ENCODE results near the gene STUB1. TPM values are rescaled to one million over a fixed set of nuclear protein-coding genes. Genes with fewer than 3 reads are reported as not detected.

STUB1 gene
- total RNA-seq (2022; extraction: Qiagen RNA extraction), result 79.2 to 127 TPM (median 122 TPM) in 5 replicates

DNA sequence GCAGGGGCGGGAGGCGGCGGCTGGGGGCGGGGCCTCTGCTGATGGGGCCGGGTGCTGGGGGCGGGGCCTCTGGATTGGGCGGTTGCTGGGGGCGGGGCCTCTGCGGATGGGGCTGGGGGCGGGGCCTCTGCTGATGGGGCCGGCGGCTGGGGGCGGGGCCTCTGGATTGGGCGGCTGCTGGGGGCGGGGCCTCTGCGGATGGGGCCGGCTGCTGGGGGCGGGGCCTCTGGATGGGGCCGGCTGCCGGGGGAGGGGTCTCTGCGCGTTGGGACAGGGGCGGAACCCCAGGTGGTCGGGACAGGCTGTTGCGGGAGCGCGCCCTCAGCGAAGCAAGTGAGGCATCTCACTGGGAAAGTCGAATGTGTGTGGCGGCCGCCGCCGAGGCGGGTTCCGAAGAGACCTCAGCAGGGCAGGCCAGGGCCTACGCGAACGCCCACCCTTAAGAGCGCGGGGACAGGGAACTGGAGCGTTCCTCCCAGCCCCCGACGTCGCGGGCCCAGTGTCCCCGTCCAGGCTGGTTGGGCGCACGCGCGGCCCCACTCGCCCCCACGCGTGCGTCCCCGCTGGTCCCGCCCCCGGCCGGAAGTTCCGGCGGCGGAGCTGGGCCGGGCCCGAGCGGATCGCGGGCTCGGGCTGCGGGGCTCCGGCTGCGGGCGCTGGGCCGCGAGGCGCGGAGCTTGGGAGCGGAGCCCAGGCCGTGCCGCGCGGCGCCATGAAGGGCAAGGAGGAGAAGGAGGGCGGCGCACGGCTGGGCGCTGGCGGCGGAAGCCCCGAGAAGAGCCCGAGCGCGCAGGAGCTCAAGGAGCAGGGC, at the start of gene STUB1:
Gene STUB1 (plus strand): TSS at position 597 of the 811 bp plus-strand sequence. CDS start 116 bp downstream, at position 713.

DNA sequence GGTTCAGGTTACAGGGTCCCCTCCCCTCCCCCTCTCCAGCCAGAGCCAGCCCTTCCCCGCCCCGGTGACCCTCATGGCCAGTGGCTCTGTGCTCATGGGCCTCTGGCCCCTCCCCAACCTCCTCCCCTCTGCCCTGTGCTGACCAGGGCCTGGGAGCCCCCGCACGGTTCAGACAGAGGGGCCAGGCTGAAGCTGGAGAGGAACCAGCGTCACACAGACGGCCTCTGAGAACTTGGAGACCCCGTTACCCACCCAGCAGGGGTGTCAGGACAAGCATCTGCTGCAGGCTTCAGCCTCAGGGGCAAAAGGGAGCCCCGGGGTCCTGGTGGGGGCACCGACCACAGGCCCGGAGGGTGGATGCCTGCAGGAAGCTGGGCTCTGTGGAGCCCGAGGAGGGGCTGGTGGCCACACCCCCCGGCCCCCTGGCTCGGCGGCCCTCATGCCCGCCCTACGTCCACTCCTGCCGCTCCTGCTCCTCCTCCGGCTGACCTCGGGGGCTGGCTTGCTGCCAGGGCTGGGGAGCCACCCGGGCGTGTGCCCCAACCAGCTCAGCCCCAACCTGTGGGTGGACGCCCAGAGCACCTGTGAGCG, 49.3 kb upstream of the STUB1 start, which contains the start of gene WFIKKN1:
Gene WFIKKN1 (plus strand): TSS at position 171 of the 591 bp plus-strand sequence. CDS start 269 bp downstream, at position 440.

DNA sequence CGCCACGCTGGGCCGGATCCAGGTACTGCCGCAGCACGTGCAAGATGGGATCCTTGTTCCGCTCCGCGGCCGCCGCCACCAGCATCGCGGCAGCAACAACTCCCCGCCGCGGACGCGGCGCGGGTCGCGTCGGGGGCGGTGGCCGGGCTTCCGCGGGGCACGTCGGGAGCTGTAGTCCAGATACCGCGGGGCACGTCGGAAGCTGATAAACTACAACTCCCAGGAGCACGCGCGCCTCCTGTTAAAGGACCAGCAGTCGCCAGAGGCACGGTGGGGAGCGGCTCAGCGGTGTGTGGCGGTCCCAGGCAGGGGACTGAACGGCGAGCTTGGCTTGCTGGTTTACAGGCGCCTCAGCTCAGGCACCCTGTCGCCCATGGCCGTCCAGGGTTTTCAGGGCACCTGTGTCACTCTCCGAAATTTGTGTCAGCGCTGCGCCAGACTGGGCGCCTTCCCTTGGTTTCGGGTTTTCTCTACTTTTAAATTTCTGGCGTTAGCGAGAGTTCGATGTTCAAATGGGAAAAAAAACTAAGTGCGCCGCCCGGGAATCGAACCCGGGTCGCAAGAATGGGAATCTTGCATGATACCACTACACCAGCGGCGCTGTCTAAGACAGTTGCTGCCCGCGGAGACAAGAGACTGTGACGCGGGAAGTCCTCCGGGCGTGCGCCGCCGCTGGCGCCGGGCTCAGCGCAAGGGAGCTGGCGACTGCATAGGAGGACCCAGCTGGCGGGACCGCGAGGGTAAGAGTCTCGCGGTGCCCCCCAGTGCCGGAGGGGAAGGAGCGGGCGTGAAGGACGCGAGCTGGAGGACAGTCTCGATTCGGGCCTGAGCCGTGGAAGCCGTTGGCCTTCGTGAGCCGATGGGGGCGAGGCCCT, 43.8 kb upstream of the STUB1 start, which contains the start of gene METTL26:
Gene METTL26 (minus strand): TSS at position 100 of the 875 bp plus-strand sequence. CDS start 15 bp downstream, at position 85.

DNA sequence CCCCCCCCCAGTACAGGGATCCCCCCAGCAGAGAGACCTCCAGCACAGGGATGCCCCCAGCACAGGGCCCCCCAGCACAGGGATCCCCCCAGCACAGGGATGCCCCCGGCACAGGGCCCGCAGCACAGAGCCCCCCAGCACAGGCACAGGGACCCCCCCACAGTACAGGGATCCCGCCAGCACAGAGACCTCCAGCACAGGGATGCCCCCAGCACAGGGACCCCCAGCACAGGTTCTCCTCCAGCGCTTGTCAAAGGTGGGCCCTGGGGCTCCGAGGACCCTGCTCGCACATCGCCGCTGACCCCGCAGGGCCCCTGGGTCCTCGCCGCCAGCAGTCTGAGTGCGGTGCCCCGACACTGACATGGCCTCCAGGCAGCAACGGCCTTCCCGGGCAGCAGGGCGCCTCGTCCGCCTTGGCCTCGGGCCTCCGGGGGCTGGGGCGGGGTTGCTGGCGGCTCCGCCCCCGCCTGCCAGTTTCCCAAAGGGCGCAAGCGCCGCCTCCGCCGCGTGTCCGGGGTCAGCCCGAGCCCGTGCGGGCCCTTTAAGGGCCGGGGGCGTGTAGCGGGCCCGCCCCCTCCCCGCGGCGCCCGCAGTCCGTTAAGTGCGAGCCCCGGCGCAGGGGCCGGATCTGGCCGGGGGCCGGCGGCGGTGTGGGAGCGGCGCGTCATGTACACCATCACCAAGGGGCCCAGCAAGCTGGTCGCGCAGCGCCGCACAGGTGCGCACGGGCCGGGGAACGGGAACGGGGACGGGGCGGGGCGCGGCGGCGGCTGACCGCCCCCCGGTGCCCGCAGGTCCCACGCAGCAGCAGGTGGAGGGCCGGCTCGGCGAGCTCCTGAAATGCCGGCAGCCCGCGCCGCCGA, 38.7 kb upstream of the STUB1 start, which contains the start of gene MCRIP2:
Gene MCRIP2 (plus strand): TSS at position 503 of the 863 bp plus-strand sequence. CDS start 164 bp downstream, at position 667.

DNA sequence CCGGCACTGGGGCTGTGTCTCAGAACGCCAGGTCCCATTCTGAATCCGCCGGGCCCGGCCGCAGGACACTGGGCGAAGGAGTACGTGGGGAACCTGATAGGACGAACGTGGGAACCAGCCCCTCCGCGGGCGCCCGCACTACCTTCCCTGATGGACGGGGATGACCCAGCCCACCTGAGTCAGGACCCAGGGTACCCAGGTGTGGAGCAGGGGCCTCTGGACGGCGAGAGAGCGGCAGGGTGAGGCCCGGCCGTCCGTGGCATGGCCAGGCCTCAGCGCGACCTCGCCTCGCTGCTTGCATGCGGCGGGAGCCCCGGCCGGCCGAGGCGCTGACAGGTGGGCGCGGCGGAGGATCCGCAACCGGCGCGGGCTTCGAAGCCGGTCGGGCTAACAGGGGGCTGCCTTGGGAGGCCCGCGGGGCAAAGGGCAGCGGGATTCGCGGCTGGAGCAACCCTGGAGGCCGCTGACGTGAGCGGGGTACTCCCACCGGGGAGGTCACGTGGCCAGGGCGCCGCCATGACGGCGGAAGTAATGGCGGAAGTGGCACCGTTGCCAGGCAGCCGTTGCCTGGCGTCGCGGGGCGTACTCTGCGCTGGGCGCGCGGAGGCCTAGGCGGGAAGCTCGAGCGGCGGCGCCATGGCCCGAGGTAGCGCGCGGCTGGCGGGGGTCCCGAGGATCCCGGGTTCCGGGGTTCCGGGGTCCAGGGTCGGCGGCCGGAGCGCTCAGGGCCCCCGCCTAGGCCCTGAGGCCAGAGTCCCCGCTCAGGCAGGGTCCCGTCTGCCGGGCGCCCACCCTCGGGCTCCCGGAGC, 31.2 kb upstream of the STUB1 start, which contains the start of gene WDR90:
Gene WDR90 (plus strand): TSS at position 585 of the 809 bp plus-strand sequence. CDS start 52 bp downstream, at position 637.

DNA sequence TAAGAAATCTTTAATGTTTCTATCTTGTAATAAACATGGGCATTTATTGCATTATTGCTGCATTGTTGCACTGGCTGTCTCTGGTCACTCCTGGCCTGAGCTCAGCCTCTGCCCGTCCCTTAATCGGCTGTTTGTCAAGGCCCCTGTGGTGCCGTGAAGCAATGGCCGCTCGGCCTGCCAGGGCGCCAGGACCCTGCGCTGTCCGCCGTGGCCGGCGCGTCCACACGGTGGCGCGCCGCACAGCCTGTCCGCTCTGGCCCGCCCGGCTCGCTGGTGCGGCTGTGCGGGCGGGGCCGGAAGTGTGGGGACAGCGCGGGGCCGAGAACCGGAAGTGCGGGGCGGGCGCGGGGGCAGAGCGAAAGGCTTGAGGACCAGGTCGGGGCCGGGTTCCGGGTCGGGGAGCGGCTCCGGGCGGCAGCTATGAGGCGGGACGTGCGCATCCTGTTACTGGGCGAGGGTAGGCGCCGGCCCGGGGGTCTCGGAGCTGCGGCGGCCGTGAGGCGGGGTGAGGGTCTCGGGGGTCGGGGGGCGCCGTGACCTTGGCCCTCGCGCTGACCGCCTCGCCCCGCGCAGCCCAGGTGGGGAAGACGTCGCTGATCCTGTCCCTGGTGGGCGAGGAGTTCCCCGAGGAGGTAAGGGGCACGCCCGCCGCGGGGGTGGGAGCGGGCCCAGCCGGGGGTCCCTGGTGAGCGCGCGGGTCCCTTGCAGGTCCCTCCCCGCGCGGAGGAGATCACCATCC, 12.3 kb upstream of the STUB1 start, which contains the start of gene RHOT2:
Gene RHOT2 (plus strand): TSS at position 353 of the 739 bp plus-strand sequence. CDS start 68 bp downstream, at position 421.

DNA sequence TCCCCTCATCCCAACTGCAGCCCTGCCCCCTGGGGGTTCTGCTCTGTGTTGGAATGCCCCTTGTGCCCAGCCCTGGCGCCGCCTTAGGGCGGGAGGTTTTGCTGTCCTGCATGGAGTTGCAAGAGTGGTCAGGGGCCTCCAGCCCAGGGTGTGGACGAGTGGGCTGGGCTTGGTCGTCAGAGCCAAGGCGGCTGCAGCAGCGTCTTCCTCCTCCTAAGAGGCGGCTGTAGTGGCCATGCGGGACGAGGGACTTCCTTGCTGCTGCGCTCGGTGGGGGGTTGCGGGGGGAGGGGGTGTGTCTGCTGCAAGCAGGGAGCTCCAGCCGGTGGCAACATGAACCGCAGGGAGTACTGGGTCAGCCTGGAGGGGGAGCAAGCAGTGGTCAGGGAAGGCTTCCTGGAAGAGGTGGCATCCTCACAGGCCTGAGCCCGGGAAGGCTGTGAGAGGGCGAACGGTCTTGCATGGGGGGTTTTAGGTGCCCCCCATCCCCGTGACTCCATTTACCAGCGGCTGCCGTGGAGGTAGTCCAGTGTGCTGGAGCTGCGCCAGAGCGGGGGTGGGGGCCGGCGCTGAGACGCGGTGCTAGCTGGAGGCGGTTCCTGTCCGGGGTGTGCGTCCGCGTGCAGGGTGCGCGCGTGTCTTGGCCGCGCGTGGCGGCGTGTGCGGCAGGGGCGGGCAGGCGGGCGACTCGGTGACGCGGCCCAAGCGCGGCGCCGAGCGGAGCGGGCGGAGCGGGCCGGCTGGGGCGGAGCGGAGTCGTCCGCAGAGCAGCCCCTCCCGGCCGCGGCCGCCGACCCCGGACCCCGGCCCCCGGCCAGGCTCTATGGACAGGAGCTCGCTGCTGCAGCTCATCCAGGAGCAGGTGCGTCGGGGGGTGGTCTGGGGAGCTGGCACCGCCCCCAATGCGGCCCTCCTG, 5.0 kb upstream of the STUB1 start, which contains the start of gene RHBDL1:
Gene RHBDL1 (plus strand): TSS at position 704 of the 916 bp plus-strand sequence. CDS start 120 bp downstream, at position 824.

DNA sequence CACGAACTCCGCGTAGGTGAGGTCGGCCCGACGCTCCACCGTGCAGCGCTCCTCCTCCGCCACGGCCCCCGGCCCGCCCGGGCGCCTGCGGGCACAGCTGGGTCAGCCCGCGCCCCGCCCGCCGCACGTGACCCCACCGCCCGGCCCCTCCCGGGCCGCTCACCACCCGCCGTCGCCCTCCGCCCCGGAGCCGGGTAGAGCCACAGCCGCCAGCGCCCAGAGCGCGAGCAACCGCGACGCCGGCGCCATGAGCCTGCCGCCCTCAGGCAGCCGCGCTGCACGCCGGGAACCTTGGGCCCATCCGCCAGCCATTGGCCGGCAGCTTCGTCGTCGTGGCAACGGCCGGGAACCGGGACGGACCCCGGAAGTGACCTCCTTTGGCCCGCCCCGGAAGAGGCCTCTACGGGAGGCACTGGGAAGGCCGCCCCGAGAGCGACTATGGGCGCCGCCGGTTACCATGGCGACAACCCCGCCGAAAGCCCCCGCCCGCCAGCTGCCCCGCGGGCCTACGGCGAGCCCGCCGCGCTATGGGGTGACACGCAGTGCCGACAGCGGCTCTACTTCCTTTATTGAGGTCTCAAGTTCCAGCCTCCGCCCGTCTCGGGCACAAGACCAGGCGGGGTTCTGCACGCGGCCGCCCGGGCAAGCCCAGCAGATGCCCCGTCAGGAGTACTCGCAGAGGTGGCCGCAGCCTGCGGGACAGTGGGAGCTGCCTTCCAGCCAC, 4.0 kb downstream of the STUB1 start, which contains the start of gene JMJD8:
Gene JMJD8 (minus strand): TSS at position 264 of the 724 bp plus-strand sequence. CDS start 15 bp downstream, at position 249.

DNA sequence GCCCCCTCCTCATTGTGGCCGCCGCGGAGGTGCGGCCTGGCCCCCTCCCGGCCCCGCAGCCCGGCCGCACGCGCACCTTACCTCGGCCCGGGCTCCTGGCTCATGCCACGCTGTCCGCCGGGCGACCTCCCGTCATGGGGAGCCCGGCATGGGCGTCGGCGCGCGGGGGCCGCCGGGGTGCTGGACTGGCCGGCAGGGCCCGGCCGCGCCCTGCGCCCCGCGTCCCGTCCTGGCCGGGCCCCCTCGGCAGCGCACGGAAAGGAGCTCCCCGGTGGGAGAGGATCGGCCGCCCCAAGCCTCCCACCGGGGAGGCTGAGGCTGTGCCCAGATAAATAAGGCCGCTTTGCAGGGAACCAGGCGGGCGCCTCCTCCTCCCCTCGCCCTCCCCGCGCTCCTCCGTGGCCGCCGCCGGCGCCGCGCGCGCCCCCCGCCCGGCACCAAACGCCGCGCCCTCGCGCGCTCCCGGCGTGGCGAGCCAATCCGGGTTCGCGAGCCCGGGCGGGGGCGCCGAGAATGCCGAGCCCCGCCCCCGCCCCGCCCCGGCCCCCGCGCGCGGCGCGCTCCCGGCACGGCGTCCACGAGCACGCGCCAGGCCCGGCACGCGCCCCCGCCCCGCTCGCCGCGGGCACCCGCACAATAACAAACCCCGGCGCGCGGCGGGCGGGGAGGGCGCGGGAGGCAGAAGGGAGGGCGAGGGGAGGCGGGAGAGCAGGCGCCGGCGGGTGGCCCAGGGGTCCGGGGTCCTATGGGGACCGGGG, 25.4 kb downstream of the STUB1 start, which contains the start of gene FBXL16:
Gene FBXL16 (minus strand): TSS at position 371 of the 758 bp plus-strand sequence. CDS start 8,396 bp downstream, outside the sequence.

DNA sequence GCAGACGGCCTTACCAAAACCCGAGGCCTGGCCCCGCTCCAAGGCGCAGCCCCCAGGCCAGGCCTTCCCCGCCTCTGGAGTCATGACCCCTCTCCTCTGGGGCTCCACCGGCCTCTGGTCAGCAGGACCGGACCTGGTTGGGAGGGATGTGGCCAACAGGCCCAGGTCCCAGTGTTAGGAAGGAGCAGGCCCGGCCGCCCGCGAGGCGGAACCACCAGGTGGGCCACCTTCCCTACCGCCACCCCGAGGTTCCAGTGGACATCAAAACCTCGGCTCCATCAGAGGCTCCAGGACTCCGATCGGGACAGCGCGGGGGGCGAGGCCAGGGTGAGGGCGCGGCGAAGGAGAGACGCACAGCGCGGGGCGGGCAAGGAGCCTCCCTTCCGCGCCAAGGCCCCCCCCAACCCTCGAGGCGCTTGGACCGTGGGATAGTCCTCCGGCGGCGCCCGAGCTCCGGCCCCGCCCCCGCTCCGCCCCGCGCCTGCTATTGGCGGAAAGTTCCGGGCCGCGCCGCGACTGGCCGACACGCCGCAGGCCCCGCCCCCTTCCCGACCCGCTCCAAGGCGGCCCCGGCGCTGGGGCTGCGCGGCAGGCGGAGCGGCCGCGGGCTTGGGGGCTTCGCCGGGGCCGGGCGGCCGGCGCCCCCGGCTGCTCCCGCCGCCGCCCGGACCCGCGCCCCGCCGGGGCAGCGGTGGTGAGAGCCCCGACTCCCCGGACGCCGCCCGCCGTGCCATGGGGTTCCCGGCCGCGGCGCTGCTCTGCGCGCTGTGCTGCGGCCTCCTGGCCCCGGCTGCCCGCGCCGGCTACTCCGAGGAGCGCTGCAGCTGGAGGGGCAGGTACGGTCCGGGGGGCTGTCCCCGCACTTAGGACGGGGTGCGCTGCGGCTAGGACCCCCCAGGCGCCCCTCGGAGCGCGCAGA, 34.6 kb downstream of the STUB1 start, which contains the start of gene METRN:
Gene METRN (plus strand): TSS at position 561 of the 919 bp plus-strand sequence. CDS start 172 bp downstream, at position 733.

DNA sequence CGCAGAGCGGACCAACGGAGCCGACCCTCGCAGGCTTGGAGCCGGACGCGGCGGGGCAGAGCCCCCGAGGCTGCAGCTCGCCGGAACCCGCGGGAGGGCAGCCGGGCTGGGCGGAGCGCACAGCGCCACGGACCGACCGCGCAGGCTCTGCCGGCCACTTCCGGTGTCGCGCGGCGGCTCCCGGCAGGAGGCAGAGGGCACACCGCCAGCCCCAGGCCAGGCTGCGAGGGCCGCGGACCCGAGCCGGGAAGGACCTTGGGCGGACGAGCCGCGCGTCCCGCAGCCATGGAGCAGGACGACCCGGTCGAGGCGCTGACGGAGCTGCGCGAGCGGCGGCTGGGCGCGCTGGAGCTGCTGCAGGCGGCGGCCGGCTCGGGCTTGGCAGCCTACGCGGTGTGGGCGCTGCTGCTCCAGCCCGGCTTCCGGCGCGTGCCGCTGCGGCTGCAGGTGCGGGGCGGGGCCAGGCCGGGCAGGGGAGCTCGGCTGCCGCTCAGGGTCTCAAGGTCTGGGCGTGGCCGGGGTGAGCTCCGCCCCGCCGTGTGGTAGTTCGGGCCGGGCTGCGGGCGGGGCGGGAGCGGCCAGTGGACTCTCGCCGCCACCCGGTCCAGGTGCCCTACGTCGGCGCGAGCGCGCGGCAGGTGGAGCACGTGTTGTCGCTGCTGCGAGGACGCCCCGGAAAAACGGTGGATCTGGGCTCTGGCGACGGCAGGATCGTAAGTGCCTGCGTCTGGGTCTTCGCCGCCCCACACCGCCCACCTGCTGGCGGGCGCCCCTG, 41.0 kb downstream of the STUB1 start, which contains the start of gene ANTKMT:
Gene ANTKMT (plus strand): TSS at position 157 of the 775 bp plus-strand sequence. CDS start 129 bp downstream, at position 286.

DNA sequence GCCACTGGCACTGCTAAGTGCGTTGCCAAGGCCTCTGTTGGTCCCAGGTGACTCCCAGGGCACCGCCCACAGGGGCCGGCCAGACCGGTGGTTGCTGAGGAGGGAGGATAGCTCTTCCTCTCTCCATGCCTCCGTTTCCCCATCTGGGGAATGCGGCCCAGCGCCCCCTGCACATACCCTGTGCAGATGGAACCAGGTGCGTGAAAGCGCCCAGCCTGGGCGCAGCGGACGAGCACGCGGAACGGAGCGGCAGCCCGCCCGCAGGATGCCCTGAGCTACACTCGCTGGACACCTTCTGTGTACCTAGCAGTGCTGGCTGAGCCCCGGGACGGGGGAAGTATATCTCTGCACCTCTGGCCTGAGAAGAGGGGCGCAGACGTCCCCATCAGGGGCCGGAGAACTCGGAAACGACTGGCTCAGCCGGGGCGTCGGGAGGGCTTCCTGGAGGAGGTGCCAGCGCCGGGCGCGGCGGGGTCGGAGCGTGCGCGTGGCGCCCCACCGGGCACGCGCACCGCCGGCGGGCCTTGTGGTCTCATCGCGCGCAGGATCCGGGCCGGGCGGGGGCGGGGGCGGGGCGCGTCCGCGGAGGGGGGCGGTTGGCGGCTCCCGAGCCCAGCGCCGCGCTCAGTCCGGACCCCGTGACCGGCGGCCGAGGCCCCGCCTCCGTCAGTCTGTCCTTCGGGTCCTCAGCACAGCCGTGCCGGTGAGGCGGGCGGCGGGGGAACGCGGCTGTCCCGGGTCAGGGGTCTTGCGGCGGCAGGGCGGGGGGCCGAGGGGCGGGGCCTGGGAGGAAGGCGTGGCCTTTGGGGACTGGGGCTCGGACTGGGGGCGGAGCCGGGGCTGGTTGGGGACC, 46.5 kb downstream of the STUB1 start, which contains the start of the genes CCDC78 and HAGHL:
Gene CCDC78 (minus strand): TSS at position 6 of the 853 bp plus-strand sequence. CDS start 76 bp downstream, outside the sequence.
Gene HAGHL (plus strand): TSS at position 669 of the 853 bp plus-strand sequence. CDS start 404 bp downstream, outside the sequence.

All from A549 treated with Hydrocortisone at 1 μM for 4 hours (cell line).